GM19351 (cell line): ENCODE data around the gene SNX33.
"Not testable (repeated sequence)": the region's sequence is repeated elsewhere in the genome, so short reads cannot be mapped to it uniquely, and the experiment has no call there.

ENCODE experiments used
- ATAC-seq: cut with Tn5 transposase; IDR thresholded peaks from one replicate; pipeline ENCODE4 v1.9.1; 2021; ENCODE audit warnings: mild to moderate bottlenecking, moderate library complexity; ENCODE audit not compliant: unreplicated experiment

Gene SNX33

GRCh38 chr15:75697523-75697922, 49.8 kb downstream of the SNX33 start:
- no peak for ATAC-seq

- ATAC-seq: not testable (repeated sequence)
These were observed 50.4 kb downstream of the SNX33 start for GRCh38 chr15:75697974-75698747.

GRCh38 chr15:75699517-75699916, 51.8 kb downstream of the SNX33 start:
- ATAC-seq: not testable (repeated sequence)

GRCh38 chr15:75699961-75700874, 52.5 kb downstream of the SNX33 start:
- ATAC-seq: not testable (repeated sequence)

- not testable (repeated sequence) for ATAC-seq
These were observed 53.6 kb downstream of the SNX33 start for GRCh38 chr15:75701071-75702003.

- no peak for ATAC-seq
These were observed 54.7 kb downstream of the SNX33 start for GRCh38 chr15:75702436-75702835.

- not testable (repeated sequence) for ATAC-seq
These were observed 55.9 kb downstream of the SNX33 start for GRCh38 chr15:75703440-75704262.

GRCh38 chr15:75704263-75704615, 56.5 kb downstream of the SNX33 start:
- no peak for ATAC-seq

GRCh38 chr15:75704618-75705017, 56.9 kb downstream of the SNX33 start:
- no peak for ATAC-seq

- ATAC-seq: not testable (repeated sequence)
These were observed 57.7 kb downstream of the SNX33 start for GRCh38 chr15:75705375-75705774.

GRCh38 chr15:75705854-75706681, 58.4 kb downstream of the SNX33 start:
- ATAC-seq: no peak

- ATAC-seq: no peak
These were observed 58.9 kb downstream of the SNX33 start for GRCh38 chr15:75706682-75706954.

- ATAC-seq: not testable (repeated sequence)
These were observed 61.7 kb downstream of the SNX33 start for GRCh38 chr15:75709458-75709857.

- not testable (repeated sequence) for ATAC-seq
These were observed 63.2 kb downstream of the SNX33 start for GRCh38 chr15:75710874-75711273.

- not testable (repeated sequence) for ATAC-seq
These were observed 63.8 kb downstream of the SNX33 start for GRCh38 chr15:75711495-75711894.
